NB4 (cell line): ENCODE results near the gene PCSK2.

Experiments
- CTCF ChIP-seq: IDR thresholded peaks from one replicate; pipeline ENCODE4 v1.5.1; 2012; ENCODE audit warnings: low read depth, low read length
- MAX ChIP-seq: IDR thresholded peaks from 2 replicates; pipeline ENCODE4 v1.6.1; 2011; ENCODE audit warnings: low read depth, low read length
- MYC ChIP-seq: IDR thresholded peaks from 2 replicates; pipeline ENCODE4 v1.6.1; 2011; ENCODE audit warnings: low read depth, low read length
- POLR2A ChIP-seq: IDR thresholded peaks from 2 replicates; pipeline ENCODE4 v1.6.1; 2011; ENCODE audit warnings: mild to moderate bottlenecking; ENCODE audit not compliant: insufficient read length; ENCODE audit errors: extremely low read depth

GRCh38 chr20:17403461-17403860, 176.6 kb downstream of the PCSK2 start:
- TF ChIP-seq MYC (no peak), POLR2A (no peak), CTCF (no peak), MAX (no peak)
